Tibial nerve (tissue), 4 donors: ENCODE results near the gene DPP8. TPM values are rescaled to one million over a fixed set of nuclear protein-coding genes. Genes with fewer than 3 reads are reported as not detected.
"Not testable (repeated sequence)": the region's sequence is repeated elsewhere in the genome, so short reads cannot be mapped to it uniquely, and the experiment has no call there.

Source experiments
- DNase-seq, 2 donors: peaks; one replicate each; pipeline ENCODE4 v3.0.0-alpha.2; 2019; ENCODE audit warnings: low spot score in 2 of 2
- H3K27ac ChIP-seq, 4 donors: fragments of 200-600 bp; sonication (generic) in 3 of 4; one replicate each; pipeline ENCODE4 v1.5.1; 2017 to 2019; ENCODE audit warnings: mild to moderate bottlenecking in 1 of 4
- H3K27me3 ChIP-seq, 2 donors: fragments of 200-600 bp; sonication (generic) in 1 of 2; one replicate each; pipeline versions ENCODE4 v1.5.1 to v1.6.0; 2017 to 2019
- H3K36me3 ChIP-seq, 3 donors: fragments of 200-600 bp; sonication (generic); one replicate each; pipeline ENCODE4 v1.5.1; 2018 to 2019
- H3K4me1 ChIP-seq, 4 donors: fragments of 200-600 bp; sonication (generic) in 3 of 4; one replicate each; pipeline ENCODE4 v1.5.1; 2017 to 2019
- H3K4me3 ChIP-seq, 4 donors: fragments of 200-600 bp; sonication (generic) in 3 of 4; one replicate each; pipeline ENCODE4 v1.5.1; 2017 to 2019; ENCODE audit warnings: mild to moderate bottlenecking in 1 of 4, moderate library complexity in 1 of 4
- H3K9me3 ChIP-seq, 4 donors: fragments of 200-600 bp; sonication (generic) in 3 of 4; one replicate each; pipeline ENCODE4 v1.5.1; 2017 to 2019
- EP300 ChIP-seq, 2 donors: sonication (generic); formaldehyde crosslinking; IDR thresholded peaks; one replicate each; pipeline ENCODE4 v1.6.1; 2017; ENCODE audit warnings: antibody characterized with exemption in 2 of 2, mild to moderate bottlenecking in 1 of 2
- POLR2A ChIP-seq, 2 donors: fragments of 450-650 bp; IDR thresholded peaks; one replicate each; pipeline ENCODE4 v1.6.1; 2017; ENCODE audit warnings: antibody characterized with exemption in 2 of 2, mild to moderate bottlenecking in 2 of 2, moderate library complexity in 2 of 2
- WGBS, 2 donors: methylation state at CpG; one replicate each; pipeline ENCODE4 v1.1.5; 2018; 5-methylcytosine and 5-hydroxymethylcytosine counted together
- total RNA-seq, 4 donors: library from RNA; depleted of rRNA; stranded (reverse); fragments of >200 nt; gene quantifications; one replicate each; pipeline ENCODE4 v1.1.0, GENCODE V29; 2016
- TF ChIP-seq, protein P1 (sequence below), 5 experiments: fragments of 200-600 bp in 3 of 5; fragments of 450-650 bp in 2 of 5; sonication (generic) in 3 of 5; IDR thresholded peaks; one replicate each; pipeline ENCODE4 v1.5.1; 2016 to 2019; ENCODE audit warnings: antibody characterized with exemption in 5 of 5, mild to moderate bottlenecking in 3 of 5, moderate library complexity in 2 of 5

The DPP8 gene
- total RNA-seq, 4 donors from 2014 or later = 31.2 to 49.4 (median 37.6) TPM

DNA sequence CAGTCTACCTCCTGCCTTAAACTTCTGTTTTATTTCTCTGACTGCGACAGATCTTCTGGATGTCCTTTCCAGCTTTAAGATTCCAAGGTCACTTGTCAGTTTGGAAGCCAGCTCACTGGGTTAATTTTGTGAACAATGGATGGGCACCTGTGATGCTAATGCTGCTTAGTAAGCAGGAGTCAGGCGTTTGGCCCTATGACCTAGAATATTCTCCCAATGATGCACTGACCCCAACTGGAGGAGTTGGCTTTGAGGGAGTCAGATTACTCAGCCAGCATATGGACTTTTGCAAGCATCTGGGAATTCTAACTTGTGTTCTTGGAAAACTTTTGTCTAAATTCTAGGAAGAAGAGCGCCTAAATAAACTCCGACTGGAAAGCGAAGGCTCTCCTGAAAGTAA, 40.8 kb upstream of the DPP8 start:
- TF ChIP-seq POLR2A (IDR thresholded peaks at IDR 0.05) = no peak
- TF ChIP-seq EP300 (IDR thresholded peaks at IDR 0.05) = no peak
- TF ChIP-seq, protein P1, sequence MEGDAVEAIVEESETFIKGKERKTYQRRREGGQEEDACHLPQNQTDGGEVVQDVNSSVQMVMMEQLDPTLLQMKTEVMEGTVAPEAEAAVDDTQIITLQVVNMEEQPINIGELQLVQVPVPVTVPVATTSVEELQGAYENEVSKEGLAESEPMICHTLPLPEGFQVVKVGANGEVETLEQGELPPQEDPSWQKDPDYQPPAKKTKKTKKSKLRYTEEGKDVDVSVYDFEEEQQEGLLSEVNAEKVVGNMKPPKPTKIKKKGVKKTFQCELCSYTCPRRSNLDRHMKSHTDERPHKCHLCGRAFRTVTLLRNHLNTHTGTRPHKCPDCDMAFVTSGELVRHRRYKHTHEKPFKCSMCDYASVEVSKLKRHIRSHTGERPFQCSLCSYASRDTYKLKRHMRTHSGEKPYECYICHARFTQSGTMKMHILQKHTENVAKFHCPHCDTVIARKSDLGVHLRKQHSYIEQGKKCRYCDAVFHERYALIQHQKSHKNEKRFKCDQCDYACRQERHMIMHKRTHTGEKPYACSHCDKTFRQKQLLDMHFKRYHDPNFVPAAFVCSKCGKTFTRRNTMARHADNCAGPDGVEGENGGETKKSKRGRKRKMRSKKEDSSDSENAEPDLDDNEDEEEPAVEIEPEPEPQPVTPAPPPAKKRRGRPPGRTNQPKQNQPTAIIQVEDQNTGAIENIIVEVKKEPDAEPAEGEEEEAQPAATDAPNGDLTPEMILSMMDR (IDR thresholded peaks at IDR 0.05) = no peak
- no peaks in the 10 kb centered on the region for H3K27me3 ChIP-seq
- H3K27ac ChIP-seq = no peak overlapping the region
- H3K36me3 ChIP-seq = peaks cover 0 to 82% (median 0%) of the 10 kb centered on the region in 3 donors
- H3K4me1 ChIP-seq = no peaks in the 10 kb centered on the region
- WGBS, 2 donors = 67 to 75% methylated on average over 5 of the region's 5 CpGs
- no peak for DNase-seq
- no peaks in the 10 kb centered on the region for H3K9me3 ChIP-seq
- no peak overlapping the region for H3K4me3 ChIP-seq

DNA sequence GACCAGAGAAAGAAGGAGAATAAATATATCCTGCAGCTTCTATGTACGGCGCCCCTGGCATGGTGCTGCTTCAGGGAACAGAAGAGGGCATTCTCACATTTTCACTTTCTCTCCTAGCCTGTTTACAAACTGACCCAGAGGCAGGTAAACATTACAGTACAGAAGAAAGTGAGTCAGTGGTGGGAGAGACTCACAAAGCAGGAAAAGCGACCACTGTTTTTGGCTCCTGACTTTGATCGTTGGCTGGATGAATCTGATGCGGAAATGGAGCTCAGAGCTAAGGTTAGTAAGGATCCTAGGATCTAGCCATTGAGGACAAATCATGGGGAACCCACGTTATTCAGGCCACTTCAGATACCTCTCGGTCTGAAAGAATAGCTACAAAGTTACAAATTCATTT, 39.1 kb upstream of the DPP8 start:
- H3K4me3 ChIP-seq = no peak overlapping the region
- no peaks in the 10 kb centered on the region for H3K9me3 ChIP-seq
- H3K27me3 ChIP-seq = no peaks in the 10 kb centered on the region
- H3K36me3 ChIP-seq = peaks cover 0 to 66% (median 0%) of the 10 kb centered on the region in 3 donors
- TF ChIP-seq EP300 (IDR thresholded peaks at IDR 0.05) (no peak), POLR2A (IDR thresholded peaks at IDR 0.05) (no peak)
- TF ChIP-seq, protein P1 (IDR thresholded peaks at IDR 0.05) = no peak
- no peak overlapping the region for H3K27ac ChIP-seq
- 92 to 94% methylated on average over 7 of the region's 7 CpGs for WGBS, 2 donors
- H3K4me1 ChIP-seq = no peaks in the 10 kb centered on the region
- no peak for DNase-seq

DNA sequence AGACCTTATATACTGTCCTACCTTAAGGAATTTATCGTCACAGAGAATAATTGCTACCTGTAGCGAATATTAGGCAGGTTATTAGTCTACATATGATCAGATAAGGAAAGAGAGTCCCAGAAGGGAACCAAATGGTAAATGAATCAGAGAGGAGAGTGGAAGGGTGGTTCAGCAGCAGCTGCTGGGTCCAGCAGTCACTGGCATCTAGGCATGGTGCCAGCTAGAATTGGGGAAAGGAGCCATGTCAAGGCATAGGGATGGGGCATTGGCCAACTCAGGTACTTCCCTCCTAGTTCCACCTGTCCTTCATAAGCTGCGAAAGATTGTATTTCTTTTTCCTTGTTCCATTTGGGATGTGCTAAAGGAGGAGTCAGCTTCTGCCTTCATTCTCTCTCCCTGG, 36.2 kb upstream of the DPP8 start:
- Histone ChIP-seq H3K27me3 (no peaks in the 10 kb centered on the region), H3K4me3 (no peak overlapping the region), H3K36me3 (peaks cover 0 to 49% (median 0%) of the 10 kb centered on the region in 3 donors), H3K4me1 (peaks cover 0 to 15% (median 8%) of the 10 kb centered on the region in 4 donors), H3K9me3 (no peaks in the 10 kb centered on the region), H3K27ac (no peak overlapping the region)
- DNase-seq = no peak
- TF ChIP-seq, protein P1 (IDR thresholded peaks at IDR 0.05) = no peak
- TF ChIP-seq POLR2A (IDR thresholded peaks at IDR 0.05) (no peak), EP300 (IDR thresholded peaks at IDR 0.05) (no peak)
- 97 to 100% methylated on average over 3 of the region's 3 CpGs for WGBS, 2 donors

DNA sequence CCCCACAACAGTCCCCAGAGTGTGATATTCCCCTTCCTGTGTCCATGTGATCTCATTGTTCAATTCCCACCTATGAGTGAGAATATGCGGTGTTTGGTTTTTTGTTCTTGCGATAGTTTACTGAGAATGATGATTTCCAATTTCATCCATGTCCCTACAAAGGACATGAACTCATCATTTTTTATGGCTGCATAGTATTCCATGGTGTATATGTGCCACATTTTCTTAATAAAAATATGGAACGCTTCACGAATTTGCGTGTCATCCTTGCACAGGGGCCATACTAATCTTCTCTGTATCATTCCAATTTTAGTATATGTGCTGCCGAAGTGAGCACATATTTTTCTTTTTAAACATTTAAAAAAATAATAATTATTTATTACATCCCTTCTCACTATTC, 35.4 kb upstream of the DPP8 start:
- WGBS, 2 donors = 98% methylated on average over 5 of the region's 6 CpGs
- DNase-seq, H3K9me3 ChIP-seq, H3K27me3 ChIP-seq, H3K27ac ChIP-seq, H3K4me3 ChIP-seq: not testable (repeated sequence)
- Histone ChIP-seq H3K36me3 (peaks cover 0 to 41% (median 0%) of the 10 kb centered on the region in 3 donors), H3K4me1 (peaks cover 0 to 15% (median 8%) of the 10 kb centered on the region in 4 donors)

DNA sequence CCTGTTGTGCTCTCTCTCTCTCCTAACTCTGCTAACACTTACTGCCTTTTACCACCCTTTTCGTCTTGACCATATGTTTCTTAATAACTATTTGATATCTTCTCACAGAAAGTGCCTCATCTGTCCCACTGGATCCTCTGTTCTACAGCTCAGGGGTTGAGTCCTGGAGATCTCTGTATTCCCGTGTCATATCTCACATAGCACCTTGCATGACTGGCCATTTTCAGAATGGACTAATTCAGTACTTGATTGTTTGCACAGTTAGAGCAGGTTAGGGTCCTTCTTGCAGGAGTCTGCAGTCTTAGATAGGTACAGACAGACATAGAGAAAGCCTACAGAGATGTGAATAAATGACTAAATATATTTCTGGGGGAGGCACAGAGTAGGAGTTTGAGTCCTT, 33.7 kb upstream of the DPP8 start:
- H3K4me1 ChIP-seq = peaks cover 0 to 15% (median 8%) of the 10 kb centered on the region in 4 donors
- 73 to 76% methylated on average over 2 of the region's 2 CpGs for WGBS, 2 donors
- H3K27me3 ChIP-seq = no peaks in the 10 kb centered on the region
- H3K9me3 ChIP-seq = no peaks in the 10 kb centered on the region
- H3K36me3 ChIP-seq = peaks cover 0 to 24% (median 0%) of the 10 kb centered on the region in 3 donors
- DNase-seq = no peak
- no peak overlapping the region for H3K27ac ChIP-seq
- no peak overlapping the region for H3K4me3 ChIP-seq
- TF ChIP-seq POLR2A (IDR thresholded peaks at IDR 0.05) (no peak), EP300 (IDR thresholded peaks at IDR 0.05) (no peak)
- TF ChIP-seq, protein P1 (IDR thresholded peaks at IDR 0.05) = no peak

DNA sequence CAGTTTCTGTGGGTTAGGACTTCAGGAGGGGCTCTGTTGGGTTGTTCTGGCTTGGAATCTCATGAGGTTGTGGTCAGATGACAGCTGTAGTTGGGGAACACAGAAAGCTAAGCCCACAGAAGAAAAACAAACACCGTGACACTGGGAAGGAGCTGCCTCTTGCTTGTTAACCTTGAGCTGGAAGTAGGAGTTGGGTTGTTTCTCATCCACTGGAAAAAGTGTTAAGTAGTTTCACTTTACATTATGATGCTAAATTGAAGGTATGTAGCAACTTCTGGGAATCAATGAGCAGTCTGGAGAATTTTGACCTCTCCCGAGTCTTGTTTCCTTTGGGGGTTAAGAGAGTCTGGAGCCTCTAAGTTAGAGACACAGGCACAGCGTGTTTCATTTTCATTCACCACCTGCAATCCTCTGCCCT, 33.2 kb upstream of the DPP8 start:
- Histone ChIP-seq H3K9me3 (no peaks in the 10 kb centered on the region), H3K36me3 (peaks cover 0 to 19% (median 0%) of the 10 kb centered on the region in 3 donors), H3K4me1 (peaks cover 0 to 15% (median 8%) of the 10 kb centered on the region in 4 donors), H3K27ac (no peak overlapping the region), H3K4me3 (no peak overlapping the region), H3K27me3 (no peaks in the 10 kb centered on the region)
- no peak for TF ChIP-seq POLR2A (IDR thresholded peaks at IDR 0.05)
- TF ChIP-seq, protein P1 (IDR thresholded peaks at IDR 0.05) = no peak
- TF ChIP-seq EP300 (IDR thresholded peaks at IDR 0.05) = no peak
- WGBS, 2 donors = 49 to 54% methylated on average over 3 of the region's 3 CpGs
- DNase-seq = no peak

DNA sequence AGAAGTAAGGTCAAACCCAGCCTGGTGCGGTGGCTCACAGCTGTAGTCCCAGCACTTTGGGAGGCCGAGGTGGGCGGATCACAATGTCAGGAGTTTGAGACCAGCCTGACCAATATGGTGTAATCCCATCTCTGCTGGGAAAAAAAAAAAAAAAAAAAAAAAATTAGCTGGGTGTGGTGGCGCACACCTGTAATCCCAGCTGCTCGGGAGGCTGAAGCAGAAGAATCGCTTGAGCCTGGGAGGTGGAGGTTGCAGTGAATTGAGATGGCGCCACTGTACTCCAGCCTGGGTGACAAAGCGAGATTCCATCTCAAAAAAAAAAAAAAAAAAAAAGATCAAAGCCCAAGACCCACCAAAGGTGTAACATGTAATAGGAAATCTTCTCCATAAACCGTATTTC, 31.8 kb upstream of the DPP8 start:
- H3K4me1 ChIP-seq = peaks cover 0 to 15% (median 8%) of the 10 kb centered on the region in 4 donors
- WGBS, 2 donors = 97 to 99% methylated on average over 9 of the region's 9 CpGs
- not testable (repeated sequence) for H3K27ac ChIP-seq, H3K9me3 ChIP-seq, H3K36me3 ChIP-seq, H3K4me3 ChIP-seq, DNase-seq, H3K27me3 ChIP-seq
